ENCODE measurements around the gene DRAM1. TPM values are rescaled to one million over a fixed set of nuclear protein-coding genes. Genes with fewer than 3 reads are reported as not detected.

Gene DRAM1
- polyA plus RNA-seq, 1 donor (not counting 4 experiments of a cell fraction or from before 2014, with no cell fraction given): 21.7 TPM

DNA sequence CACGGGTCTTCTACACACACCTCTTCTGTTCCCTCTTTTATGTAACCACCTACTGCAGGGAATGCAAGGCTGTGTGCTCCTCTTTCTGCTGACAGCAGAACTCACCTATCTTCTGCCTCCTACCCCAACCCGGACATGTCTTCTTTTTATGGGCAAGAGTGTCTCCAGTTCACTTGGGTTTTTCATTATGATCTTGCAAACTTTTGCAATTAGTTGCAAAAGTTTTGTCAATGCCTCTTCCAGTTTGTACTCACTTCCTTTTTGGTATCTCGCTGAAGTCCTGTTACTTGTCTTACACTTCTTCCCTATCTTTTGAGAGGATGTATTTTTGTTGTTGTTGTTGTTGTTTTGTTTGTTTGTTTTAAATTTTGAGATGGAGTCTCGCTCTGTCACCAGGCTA is 50.6 kb downstream of the DRAM1 start:
- H3K27me3 ChIP-seq (ENCODE audit: control insufficient read depth, extremely low read depth, insufficient read depth, low read length): no peaks in the 10 kb centered on the region
- H4K20me1 ChIP-seq (ENCODE audit: control insufficient read depth, extremely low read depth, insufficient read depth, low read length): no peaks in the 10 kb centered on the region
- H3K9ac ChIP-seq (ENCODE audit: control insufficient read depth, extremely low read depth, insufficient read depth, low read length): no peak overlapping the region
- peaks cover 5% of the 10 kb centered on the region for H3K4me1 ChIP-seq (ENCODE audit: control insufficient read depth, extremely low read depth, insufficient read depth, low read length)
- H3K9me3 ChIP-seq (ENCODE audit: control insufficient read depth, low read depth, low read length): no peaks in the 10 kb centered on the region
- no peak overlapping the region for H3K4me3 ChIP-seq (ENCODE audit: control insufficient read depth in 2 of 3, extremely low read depth in 1 of 3, insufficient read depth in 2 of 3, low read depth in 1 of 3, low read length in 3 of 3)
- peaks cover 0 to 2% of the 10 kb centered on the region in 2 experiments for H3K36me3 ChIP-seq (ENCODE audit: control insufficient read depth in 2 of 2, extremely low read depth in 1 of 2, insufficient read depth in 2 of 2, low read length in 2 of 2)
- no peaks in the 10 kb centered on the region for H3K79me2 ChIP-seq (ENCODE audit: control insufficient read depth, insufficient read depth, low read length)
- H3K4me2 ChIP-seq (ENCODE audit: control insufficient read depth, extremely low read depth, insufficient read depth, low read depth, low read length): no peak overlapping the region
- TF ChIP-seq, protein P1, sequence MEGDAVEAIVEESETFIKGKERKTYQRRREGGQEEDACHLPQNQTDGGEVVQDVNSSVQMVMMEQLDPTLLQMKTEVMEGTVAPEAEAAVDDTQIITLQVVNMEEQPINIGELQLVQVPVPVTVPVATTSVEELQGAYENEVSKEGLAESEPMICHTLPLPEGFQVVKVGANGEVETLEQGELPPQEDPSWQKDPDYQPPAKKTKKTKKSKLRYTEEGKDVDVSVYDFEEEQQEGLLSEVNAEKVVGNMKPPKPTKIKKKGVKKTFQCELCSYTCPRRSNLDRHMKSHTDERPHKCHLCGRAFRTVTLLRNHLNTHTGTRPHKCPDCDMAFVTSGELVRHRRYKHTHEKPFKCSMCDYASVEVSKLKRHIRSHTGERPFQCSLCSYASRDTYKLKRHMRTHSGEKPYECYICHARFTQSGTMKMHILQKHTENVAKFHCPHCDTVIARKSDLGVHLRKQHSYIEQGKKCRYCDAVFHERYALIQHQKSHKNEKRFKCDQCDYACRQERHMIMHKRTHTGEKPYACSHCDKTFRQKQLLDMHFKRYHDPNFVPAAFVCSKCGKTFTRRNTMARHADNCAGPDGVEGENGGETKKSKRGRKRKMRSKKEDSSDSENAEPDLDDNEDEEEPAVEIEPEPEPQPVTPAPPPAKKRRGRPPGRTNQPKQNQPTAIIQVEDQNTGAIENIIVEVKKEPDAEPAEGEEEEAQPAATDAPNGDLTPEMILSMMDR (optimal IDR thresholded peaks at IDR 0.05 in 1 of 3, IDR thresholded peaks at IDR 0.05 in 1 of 3, conservative IDR thresholded peaks at IDR 0.05 in 1 of 3; ENCODE audit: extremely low read depth in 1 of 3, insufficient read depth in 2 of 3, low read length in 3 of 3): no peak
- no peak for TF ChIP-seq EZH2 (IDR thresholded peaks at IDR 0.05; ENCODE audit: low read length)
- no peak for DNase-seq (ENCODE audit: low read depth, low spot score)
- H3K9me1 ChIP-seq (ENCODE audit: control insufficient read depth, extremely low read depth, insufficient read depth, low read length): no peaks in the 10 kb centered on the region
- no peak overlapping the region for H2AFZ ChIP-seq (ENCODE audit: control insufficient read depth, low read length)
- H3K27ac ChIP-seq (ENCODE audit: control insufficient read depth, insufficient read depth, low read length): no peak overlapping the region
- dilution Hi-C loops (cut with MboI; ENCODE audit: extremely low pct_ligation_motif_present, low sequenced_read_pairs): no loop called here
- no peak for FAIRE-seq

DNA sequence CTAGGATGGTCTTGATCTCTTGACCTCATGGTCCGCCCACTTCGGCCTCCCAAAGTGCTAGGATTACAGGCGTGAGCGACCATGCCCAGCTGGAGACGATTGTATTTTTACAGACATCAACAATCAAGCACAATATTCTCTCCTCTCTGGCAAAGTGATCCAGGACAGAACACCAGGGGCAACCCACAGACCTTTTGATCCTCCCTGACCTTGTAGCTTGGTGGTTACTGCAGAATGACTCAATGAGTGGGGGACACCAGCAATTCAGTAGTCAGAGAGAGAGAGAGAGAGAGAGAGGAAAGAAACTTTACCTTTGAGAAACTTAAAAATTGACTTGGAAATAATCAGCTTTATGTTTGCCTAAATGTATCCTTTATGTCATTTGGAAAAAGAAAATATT is 51.2 kb downstream of the DRAM1 start:
- H3K4me2 ChIP-seq (ENCODE audit: control insufficient read depth, extremely low read depth, insufficient read depth, low read depth, low read length): no peak overlapping the region
- no peak for DNase-seq (ENCODE audit: low read depth, low spot score)
- H3K9me1 ChIP-seq (ENCODE audit: control insufficient read depth, extremely low read depth, insufficient read depth, low read length): no peaks in the 10 kb centered on the region
- H4K20me1 ChIP-seq (ENCODE audit: control insufficient read depth, extremely low read depth, insufficient read depth, low read length): no peaks in the 10 kb centered on the region
- no peaks in the 10 kb centered on the region for H3K9me3 ChIP-seq (ENCODE audit: control insufficient read depth, low read depth, low read length)
- H3K27me3 ChIP-seq (ENCODE audit: control insufficient read depth, extremely low read depth, insufficient read depth, low read length): no peaks in the 10 kb centered on the region
- dilution Hi-C loops (cut with MboI; ENCODE audit: extremely low pct_ligation_motif_present, low sequenced_read_pairs): no loop called here
- TF ChIP-seq, protein P1 (optimal IDR thresholded peaks at IDR 0.05 in 1 of 3, IDR thresholded peaks at IDR 0.05 in 1 of 3, conservative IDR thresholded peaks at IDR 0.05 in 1 of 3; ENCODE audit: extremely low read depth in 1 of 3, insufficient read depth in 2 of 3, low read length in 3 of 3): no peak
- no peak for TF ChIP-seq EZH2 (IDR thresholded peaks at IDR 0.05; ENCODE audit: low read length)
- no peaks in the 10 kb centered on the region for H3K36me3 ChIP-seq (ENCODE audit: control insufficient read depth in 2 of 2, extremely low read depth in 1 of 2, insufficient read depth in 2 of 2, low read length in 2 of 2)
- FAIRE-seq: no peak
- peaks cover 5% of the 10 kb centered on the region for H3K4me1 ChIP-seq (ENCODE audit: control insufficient read depth, extremely low read depth, insufficient read depth, low read length)
- no peak overlapping the region for H2AFZ ChIP-seq (ENCODE audit: control insufficient read depth, low read length)
- no peaks in the 10 kb centered on the region for H3K79me2 ChIP-seq (ENCODE audit: control insufficient read depth, insufficient read depth, low read length)
- no peak overlapping the region for H3K27ac ChIP-seq (ENCODE audit: control insufficient read depth, insufficient read depth, low read length)
- H3K4me3 ChIP-seq (ENCODE audit: control insufficient read depth in 2 of 3, extremely low read depth in 1 of 3, insufficient read depth in 2 of 3, low read depth in 1 of 3, low read length in 3 of 3): no peak overlapping the region
- H3K9ac ChIP-seq (ENCODE audit: control insufficient read depth, extremely low read depth, insufficient read depth, low read length): no peak overlapping the region

Data from keratinocyte (primary cell).